Measurements from ENCODE around the gene DLST. TPM values are rescaled to one million over a fixed set of nuclear protein-coding genes. Genes with fewer than 3 reads are reported as not detected.

The DLST gene
- polyA plus RNA-seq, 1 donor (not counting 4 experiments of a cell fraction or from before 2014, with no cell fraction given): 114 TPM

DNA sequence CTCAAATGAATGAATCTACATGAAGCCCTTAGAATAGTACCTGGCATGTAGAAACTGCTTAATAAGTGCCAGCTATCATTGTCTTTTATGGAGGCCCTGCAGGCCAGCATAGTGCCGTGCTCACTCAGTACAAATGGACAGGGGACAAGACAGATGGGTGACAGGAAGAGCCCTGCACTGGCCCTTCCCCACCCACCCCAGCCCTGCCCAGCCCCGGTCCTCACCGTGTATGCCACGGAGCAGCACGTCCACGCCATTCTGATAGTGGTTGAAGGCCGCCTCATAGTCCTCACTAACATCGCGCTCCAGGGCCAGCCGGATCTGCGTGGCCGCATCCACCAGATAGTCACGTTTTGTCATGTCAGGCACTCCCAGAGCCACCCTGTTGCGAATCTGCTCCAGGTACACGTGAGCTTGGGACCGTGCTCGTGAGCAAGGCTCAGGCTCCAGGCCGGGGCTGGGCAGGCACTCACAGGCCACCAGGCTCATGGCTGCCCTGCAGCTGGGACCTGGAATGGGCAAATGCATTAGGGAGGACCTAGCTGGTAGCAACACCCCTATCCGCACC is 39.4 kb downstream of the DLST start:
- dilution Hi-C loops (cut with MboI; ENCODE audit: extremely low pct_ligation_motif_present, low sequenced_read_pairs): no loop called here
- Histone ChIP-seq H4K20me1 (ENCODE audit: control insufficient read depth, extremely low read depth, insufficient read depth, low read length) (no peaks in the 10 kb centered on the region), H3K9ac (ENCODE audit: control insufficient read depth, extremely low read depth, insufficient read depth, low read length) (no peak overlapping the region), H3K27ac (ENCODE audit: control insufficient read depth, insufficient read depth, low read length) (no peak overlapping the region), H3K4me2 (ENCODE audit: control insufficient read depth, extremely low read depth, insufficient read depth, low read depth, low read length) (no peak overlapping the region), H3K9me1 (ENCODE audit: control insufficient read depth, extremely low read depth, insufficient read depth, low read length) (no peaks in the 10 kb centered on the region), H3K79me2 (ENCODE audit: control insufficient read depth, insufficient read depth, low read length) (no peaks in the 10 kb centered on the region), H3K9me3 (ENCODE audit: control insufficient read depth, low read depth, low read length) (no peaks in the 10 kb centered on the region), H2AFZ (ENCODE audit: control insufficient read depth, low read length) (no peak overlapping the region), H3K27me3 (ENCODE audit: control insufficient read depth, extremely low read depth, insufficient read depth, low read length) (no peaks in the 10 kb centered on the region), H3K4me3 (ENCODE audit: control insufficient read depth in 2 of 3, extremely low read depth in 1 of 3, insufficient read depth in 2 of 3, low read depth in 1 of 3, low read length in 3 of 3) (no peak overlapping the region), H3K36me3 (ENCODE audit: control insufficient read depth in 2 of 2, extremely low read depth in 1 of 2, insufficient read depth in 2 of 2, low read length in 2 of 2) (no peaks in the 10 kb centered on the region), H3K4me1 (ENCODE audit: control insufficient read depth, extremely low read depth, insufficient read depth, low read length) (peaks cover 7% of the 10 kb centered on the region)
- TF ChIP-seq EZH2 (IDR thresholded peaks at IDR 0.05; ENCODE audit: low read length) (no peak), CTCF (optimal IDR thresholded peaks at IDR 0.05 in 1 of 3, IDR thresholded peaks at IDR 0.05 in 1 of 3, conservative IDR thresholded peaks at IDR 0.05 in 1 of 3; ENCODE audit: extremely low read depth in 1 of 3, insufficient read depth in 2 of 3, low read length in 3 of 3) (no peak)
- DNase-seq (ENCODE audit: low read depth, low spot score): no peak
- FAIRE-seq: no peak

- H3K4me2 ChIP-seq (ENCODE audit: control insufficient read depth, extremely low read depth, insufficient read depth, low read depth, low read length): peak overlapping the region; percentile 74
- dilution Hi-C loops (cut with MboI; ENCODE audit: extremely low pct_ligation_motif_present, low sequenced_read_pairs): no loop called here
- peak overlapping the region; percentile 72 for H3K9ac ChIP-seq (ENCODE audit: control insufficient read depth, extremely low read depth, insufficient read depth, low read length)
- no peak for DNase-seq (ENCODE audit: low read depth, low spot score)
- no peak for FAIRE-seq
- H4K20me1 ChIP-seq (ENCODE audit: control insufficient read depth, extremely low read depth, insufficient read depth, low read length): no peaks in the 10 kb centered on the region
- H3K36me3 ChIP-seq (ENCODE audit: control insufficient read depth in 2 of 2, extremely low read depth in 1 of 2, insufficient read depth in 2 of 2, low read length in 2 of 2): no peaks in the 10 kb centered on the region
- H3K79me2 ChIP-seq (ENCODE audit: control insufficient read depth, insufficient read depth, low read length): no peaks in the 10 kb centered on the region
- H3K27me3 ChIP-seq (ENCODE audit: control insufficient read depth, extremely low read depth, insufficient read depth, low read length): no peaks in the 10 kb centered on the region
- H2AFZ ChIP-seq (ENCODE audit: control insufficient read depth, low read length): peak overlapping the region; percentile 71
- no peak for TF ChIP-seq CTCF (optimal IDR thresholded peaks at IDR 0.05 in 1 of 3, IDR thresholded peaks at IDR 0.05 in 1 of 3, conservative IDR thresholded peaks at IDR 0.05 in 1 of 3; ENCODE audit: extremely low read depth in 1 of 3, insufficient read depth in 2 of 3, low read length in 3 of 3)
- TF ChIP-seq EZH2 (IDR thresholded peaks at IDR 0.05; ENCODE audit: low read length): no peak
- H3K4me1 ChIP-seq (ENCODE audit: control insufficient read depth, extremely low read depth, insufficient read depth, low read length): peaks cover 7% of the 10 kb centered on the region
- H3K27ac ChIP-seq (ENCODE audit: control insufficient read depth, insufficient read depth, low read length): no peak overlapping the region
- H3K4me3 ChIP-seq (ENCODE audit: control insufficient read depth in 2 of 3, extremely low read depth in 1 of 3, insufficient read depth in 2 of 3, low read depth in 1 of 3, low read length in 3 of 3): peak overlapping the region in 2 of 3 experiments; percentile 51 to 69
- no peaks in the 10 kb centered on the region for H3K9me3 ChIP-seq (ENCODE audit: control insufficient read depth, low read depth, low read length)
- H3K9me1 ChIP-seq (ENCODE audit: control insufficient read depth, extremely low read depth, insufficient read depth, low read length): no peaks in the 10 kb centered on the region
These were observed 40.5 kb downstream of the DLST start for GRCh38 chr14:74921987-74922751.
